ENCODE measurements around the gene RNF113B.

DNA sequence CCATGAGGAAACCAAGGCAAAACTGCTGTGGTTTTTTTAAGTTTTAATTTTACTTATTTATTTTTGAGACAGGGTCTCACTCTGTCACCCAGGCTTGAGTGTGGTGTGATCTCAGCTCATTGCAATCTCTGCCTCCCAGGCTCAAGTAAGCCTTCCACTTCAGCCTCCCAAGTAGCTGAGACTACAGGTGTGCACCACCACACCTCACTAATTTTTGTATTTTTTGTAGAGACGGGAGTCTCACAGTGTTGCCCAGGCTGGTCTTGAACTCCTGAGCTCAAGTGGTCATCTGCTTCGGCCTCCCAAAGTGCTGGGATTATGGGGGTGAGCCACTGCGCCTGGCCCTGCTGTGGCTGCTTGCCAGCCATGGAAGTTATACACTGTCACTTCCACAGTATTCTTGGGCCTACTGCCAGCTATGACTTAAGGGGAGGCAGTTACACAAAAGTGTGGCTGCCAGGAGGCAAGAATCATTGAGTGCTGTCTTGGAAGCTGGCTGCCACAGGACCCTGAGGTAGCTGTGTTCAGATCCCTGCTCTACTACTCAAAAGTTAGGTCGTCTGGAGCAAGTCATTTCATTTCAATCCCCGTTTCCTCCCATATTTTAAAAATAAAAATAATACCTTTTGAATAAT lies 21.5 kb downstream of the RNF113B start:
- TF ChIP-seq CTCF (IDR thresholded peaks at IDR 0.05; ENCODE audit: low read depth, low read length) (no peak), POLR2A (IDR thresholded peaks at IDR 0.05; ENCODE audit: extremely low read depth, insufficient read length) (no peak), MYC (IDR thresholded peaks at IDR 0.05; ENCODE audit: low read depth, low read length) (no peak)
